ENCODE results near the gene SMIM14.

Gene SMIM14

DNA sequence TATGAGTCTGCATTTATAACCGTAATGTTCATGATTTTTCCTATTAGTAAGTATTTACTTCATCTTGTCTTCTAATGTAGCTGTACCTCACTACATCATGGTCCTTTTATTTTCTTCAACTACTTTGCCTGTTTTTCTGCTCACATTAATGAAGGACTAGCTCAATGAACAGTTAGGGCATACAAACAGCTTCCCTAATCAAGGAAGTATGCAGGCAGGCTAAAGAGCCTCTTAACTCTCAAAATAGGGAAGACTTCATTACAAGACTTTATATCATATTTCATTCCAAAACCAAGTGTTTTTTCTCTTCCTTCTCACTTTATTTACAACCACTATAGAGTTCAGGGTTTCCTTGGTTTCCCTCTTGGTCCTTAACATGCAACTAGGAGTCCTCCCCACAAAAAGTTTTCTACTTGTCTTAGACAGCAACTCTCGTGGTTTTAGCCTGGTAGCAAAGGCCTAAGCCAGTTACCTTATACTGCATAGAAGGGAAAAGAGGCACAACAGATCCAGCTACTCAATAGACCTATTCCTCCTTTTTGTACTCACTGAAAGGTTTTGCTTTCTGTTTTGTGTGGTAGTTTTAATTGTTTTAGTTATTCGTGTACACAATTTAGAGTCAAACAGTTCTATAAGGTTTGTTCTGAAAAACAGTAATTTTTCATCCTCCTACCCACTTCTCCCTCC is 40.8 kb downstream of the SMIM14 start:
- DNase-seq = no peak
- no peaks in the 10 kb centered on the region for H3K27me3 Mint-ChIP-seq
- no peak overlapping the region for H3K27ac Mint-ChIP-seq
- no peak overlapping the region for H3K4me3 Mint-ChIP-seq
- H3K36me3 Mint-ChIP-seq = no peaks in the 10 kb centered on the region
- peaks cover 7% of the 10 kb centered on the region for H3K4me1 Mint-ChIP-seq
- CTCF ChIA-PET = no interaction called here
- no peaks in the 10 kb centered on the region for H3K9me3 Mint-ChIP-seq

- no peak overlapping the region for H3K27ac Mint-ChIP-seq
- no peak overlapping the region for H3K4me3 Mint-ChIP-seq
- peaks cover 7% of the 10 kb centered on the region for H3K4me1 Mint-ChIP-seq
- H3K27me3 Mint-ChIP-seq = no peaks in the 10 kb centered on the region
- no peak for DNase-seq
- CTCF ChIA-PET = no interaction called here
- no peaks in the 10 kb centered on the region for H3K9me3 Mint-ChIP-seq
- no peaks in the 10 kb centered on the region for H3K36me3 Mint-ChIP-seq
These were observed 41.7 kb downstream of the SMIM14 start for GRCh38 chr4:39596971-39597370.

GRCh38 chr4:39591290-39591689 is 47.4 kb downstream of the SMIM14 start:
- Mint-ChIP-seq H3K4me3 (no peak overlapping the region), H3K4me1 (no peaks in the 10 kb centered on the region)
- CTCF ChIA-PET = interaction anchor here (0.6 kb wide), 1 partner anchor 17 kb away, joined by 3 read pairs; no protein-coding TSS in a partner anchor

DNA sequence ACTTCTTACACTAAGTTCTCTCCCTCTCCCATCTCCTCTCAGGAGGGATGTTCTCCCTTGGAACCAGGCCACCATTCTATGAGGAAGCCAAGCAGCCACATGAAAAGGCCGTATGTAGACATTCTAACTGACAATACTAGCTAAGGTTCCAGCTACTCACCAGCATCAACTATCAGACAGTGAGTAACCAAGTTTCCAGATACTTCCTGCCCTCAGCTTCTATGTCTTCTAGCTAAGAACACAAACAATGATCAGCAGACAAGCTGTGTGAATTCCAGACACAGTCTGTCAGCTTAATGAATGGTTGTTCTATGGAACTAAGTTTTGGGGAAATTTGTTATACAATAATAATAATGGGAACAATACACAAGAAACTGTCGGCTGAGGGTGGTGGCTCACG is 50.8 kb downstream of the SMIM14 start:
- Mint-ChIP-seq H3K4me1 (no peaks in the 10 kb centered on the region), H3K36me3 (no peaks in the 10 kb centered on the region), H3K4me3 (no peak overlapping the region), H3K27me3 (no peaks in the 10 kb centered on the region), H3K27ac (no peak overlapping the region), H3K9me3 (no peaks in the 10 kb centered on the region)
- CTCF ChIA-PET = no interaction called here
- DNase-seq = no peak

More at GRCh38 chr4:39591290-39591689, 47.4 kb downstream of the SMIM14 start:
- no peaks in the 10 kb centered on the region for H3K27me3 Mint-ChIP-seq
- DNase-seq = no peak
- no peaks in the 10 kb centered on the region for H3K36me3 Mint-ChIP-seq
- H3K9me3 Mint-ChIP-seq = no peaks in the 10 kb centered on the region
- H3K27ac Mint-ChIP-seq = no peak overlapping the region

DNA sequence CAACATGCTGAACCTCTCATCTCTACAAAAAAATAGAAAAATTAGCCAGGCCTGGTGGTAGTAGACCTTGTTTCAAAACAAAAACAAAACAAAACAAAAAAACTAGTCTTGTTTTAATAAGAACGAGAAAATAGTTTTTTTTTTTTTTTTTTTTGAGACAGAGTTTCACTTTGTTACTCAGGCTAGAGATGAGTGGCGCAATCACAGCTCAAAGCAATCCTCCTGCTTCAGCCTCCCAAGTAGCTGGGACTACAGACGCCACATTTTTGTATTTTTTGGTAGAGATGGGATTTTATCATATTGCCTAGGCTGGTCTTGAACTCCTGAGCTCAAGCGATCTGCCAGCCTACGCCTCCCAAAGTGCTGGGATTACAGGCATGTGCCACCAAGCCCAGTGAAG is 63.7 kb downstream of the SMIM14 start:
- H3K27ac Mint-ChIP-seq = no peak overlapping the region
- H3K9me3 Mint-ChIP-seq = no peaks in the 10 kb centered on the region
- no peak for DNase-seq
- no peak overlapping the region for H3K4me3 Mint-ChIP-seq
- H3K4me1 Mint-ChIP-seq = no peaks in the 10 kb centered on the region
- CTCF ChIA-PET = no interaction called here
- H3K36me3 Mint-ChIP-seq = no peaks in the 10 kb centered on the region
- no peaks in the 10 kb centered on the region for H3K27me3 Mint-ChIP-seq

- CTCF ChIA-PET = interaction anchor here (0.6 kb wide), 1 partner anchor 67 kb away, joined by 3 read pairs; no protein-coding TSS in a partner anchor
These were observed 67.2 kb downstream of the SMIM14 start for GRCh38 chr4:39571504-39571903.

GRCh38 chr4:39571054-39571453 is 67.6 kb downstream of the SMIM14 start:
- Mint-ChIP-seq H3K36me3 (peaks cover 3% of the 10 kb centered on the region), H3K27ac (no peak overlapping the region), H3K27me3 (no peaks in the 10 kb centered on the region), H3K4me1 (peaks cover 5% of the 10 kb centered on the region), H3K4me3 (no peak overlapping the region), H3K9me3 (peaks cover 3% of the 10 kb centered on the region)
- no peak for DNase-seq
- CTCF ChIA-PET = interaction anchor here (0.6 kb wide), 1 partner anchor 67 kb away, joined by 3 read pairs; no protein-coding TSS in a partner anchor

More at GRCh38 chr4:39571504-39571903, 67.2 kb downstream of the SMIM14 start:
- Mint-ChIP-seq H3K9me3 (no peaks in the 10 kb centered on the region), H3K4me3 (no peak overlapping the region), H3K27me3 (no peaks in the 10 kb centered on the region), H3K4me1 (peaks cover 5% of the 10 kb centered on the region), H3K27ac (no peak overlapping the region), H3K36me3 (no peaks in the 10 kb centered on the region)
- no peak for DNase-seq

DNA sequence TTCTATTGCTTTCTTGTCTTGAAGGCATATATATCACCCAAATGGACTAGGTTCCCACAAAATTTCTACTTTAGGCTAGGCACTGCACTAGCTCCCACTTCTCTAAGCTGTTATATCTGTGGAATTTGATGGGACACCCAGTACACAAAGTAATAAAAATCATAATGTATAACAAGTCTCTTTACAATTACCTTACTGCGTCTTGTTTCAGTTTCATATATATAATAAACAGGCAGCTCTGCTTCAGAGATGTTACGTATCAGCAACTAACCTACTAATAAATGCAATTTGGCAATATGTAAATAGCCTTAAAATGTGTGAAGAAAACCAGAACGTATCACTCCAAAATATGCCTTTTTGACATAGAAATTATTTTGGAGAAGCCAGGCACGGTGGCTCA is 69.5 kb downstream of the SMIM14 start:
- CTCF ChIA-PET = interaction anchor here (0.7 kb wide), 1 partner anchor 470 kb away, joined by 3 read pairs; no protein-coding TSS in a partner anchor

GRCh38 chr4:39568805-39569204 is 69.9 kb downstream of the SMIM14 start:
- DNase-seq = no peak
- CTCF ChIA-PET = no interaction called here
- H3K27me3 Mint-ChIP-seq = no peaks in the 10 kb centered on the region
- H3K27ac Mint-ChIP-seq = no peak overlapping the region
- H3K36me3 Mint-ChIP-seq = peaks cover 9% of the 10 kb centered on the region
- H3K4me1 Mint-ChIP-seq = peaks cover 5% of the 10 kb centered on the region
- no peak overlapping the region for H3K4me3 Mint-ChIP-seq
- peaks cover 6% of the 10 kb centered on the region for H3K9me3 Mint-ChIP-seq

More for the DNA sequence above, 69.5 kb downstream of the SMIM14 start:
- no peaks in the 10 kb centered on the region for H3K27me3 Mint-ChIP-seq
- H3K27ac Mint-ChIP-seq = no peak overlapping the region
- H3K4me3 Mint-ChIP-seq = no peak overlapping the region
- peaks cover 9% of the 10 kb centered on the region for H3K36me3 Mint-ChIP-seq
- DNase-seq = no peak
- peaks cover 5% of the 10 kb centered on the region for H3K4me1 Mint-ChIP-seq
- peaks cover 6% of the 10 kb centered on the region for H3K9me3 Mint-ChIP-seq

- Mint-ChIP-seq H3K9me3 (peaks cover 6% of the 10 kb centered on the region), H3K4me3 (no peak overlapping the region), H3K36me3 (peaks cover 9% of the 10 kb centered on the region), H3K27ac (no peak overlapping the region), H3K4me1 (peaks cover 5% of the 10 kb centered on the region), H3K27me3 (no peaks in the 10 kb centered on the region)
- CTCF ChIA-PET = no interaction called here
- DNase-seq = no peak
These were observed 72.6 kb downstream of the SMIM14 start for GRCh38 chr4:39565878-39566600.

GRCh38 chr4:39563346-39563847 is 75.3 kb downstream of the SMIM14 start:
- Mint-ChIP-seq H3K36me3 (peaks cover 9% of the 10 kb centered on the region), H3K27me3 (no peaks in the 10 kb centered on the region), H3K4me3 (no peak overlapping the region), H3K27ac (no peak overlapping the region), H3K4me1 (peaks cover 2% of the 10 kb centered on the region), H3K9me3 (peaks cover 6% of the 10 kb centered on the region)
- CTCF ChIA-PET = no interaction called here
- DNase-seq = no peak

DNA sequence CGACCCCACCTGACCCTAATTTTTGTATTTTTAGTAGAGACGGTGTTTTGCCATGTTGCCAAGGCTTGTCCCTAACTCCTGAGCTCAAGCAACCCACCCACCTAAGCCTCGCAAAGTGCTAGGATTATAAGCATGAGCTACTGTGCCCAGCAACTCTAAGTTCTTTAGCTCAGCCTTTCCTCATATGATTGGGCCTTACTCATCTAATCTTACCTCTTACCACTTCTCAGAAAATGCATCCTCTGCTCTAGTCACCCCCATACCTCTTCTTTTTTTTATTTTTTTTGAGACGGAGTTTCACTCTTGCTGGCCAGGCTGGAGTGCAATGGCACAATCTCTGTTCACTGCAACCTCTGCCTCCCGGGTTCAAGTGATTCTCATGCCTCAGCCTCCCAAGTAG is 75.9 kb downstream of the SMIM14 start:
- CTCF ChIA-PET = no interaction called here
- no peak for DNase-seq
- Mint-ChIP-seq H3K4me1 (no peaks in the 10 kb centered on the region), H3K9me3 (peaks cover 6% of the 10 kb centered on the region), H3K36me3 (peaks cover 9% of the 10 kb centered on the region), H3K27me3 (no peaks in the 10 kb centered on the region), H3K27ac (no peak overlapping the region), H3K4me3 (no peak overlapping the region)

DNA sequence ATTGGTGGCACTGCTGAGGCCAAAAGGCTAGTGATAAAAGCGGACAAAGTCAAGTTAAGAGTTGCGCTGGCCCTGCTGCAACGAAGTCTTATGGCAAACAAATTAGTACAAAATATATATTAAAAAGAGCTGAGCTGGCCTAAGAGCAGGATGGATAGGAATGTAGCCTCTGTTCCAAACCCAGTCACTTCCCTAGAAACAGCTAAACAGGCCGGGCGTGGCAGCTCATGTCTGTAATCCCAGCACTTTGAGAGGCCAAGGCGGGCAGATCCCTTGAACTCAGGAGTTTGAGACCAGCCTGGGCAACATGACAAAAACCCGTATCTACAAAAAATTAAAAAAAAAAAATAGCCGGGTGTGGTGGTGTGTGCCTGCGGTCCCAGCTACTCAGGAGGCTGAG is 79.0 kb downstream of the SMIM14 start:
- no peak overlapping the region for H3K4me3 Mint-ChIP-seq
- no peak overlapping the region for H3K27ac Mint-ChIP-seq
- CTCF ChIA-PET = no interaction called here
- no peak for DNase-seq
- H3K9me3 Mint-ChIP-seq = no peaks in the 10 kb centered on the region
- H3K4me1 Mint-ChIP-seq = no peaks in the 10 kb centered on the region
- peaks cover 2% of the 10 kb centered on the region for H3K36me3 Mint-ChIP-seq
- H3K27me3 Mint-ChIP-seq = no peaks in the 10 kb centered on the region

- no peak for DNase-seq
- Mint-ChIP-seq H3K36me3 (no peaks in the 10 kb centered on the region), H3K4me1 (no peaks in the 10 kb centered on the region), H3K27ac (no peak overlapping the region), H3K27me3 (no peaks in the 10 kb centered on the region), H3K9me3 (no peaks in the 10 kb centered on the region), H3K4me3 (no peak overlapping the region)
- CTCF ChIA-PET = no interaction called here
These were observed 83.2 kb downstream of the SMIM14 start for GRCh38 chr4:39555472-39555871.
